Fibroblast of lung (primary cell): ENCODE measurements around the gene FSD1L. TPM values are rescaled to one million over a fixed set of nuclear protein-coding genes. Genes with fewer than 3 reads are reported as not detected.
A peak's percentile ranks its signal among the peaks of the same experiment; 100 is the strongest.

Source experiments
- DNase-seq, 2 donors: peaks; one replicate each; pipeline versions ENCODE4 v3.0.0 to v3.0.0-alpha.2; 2010; ENCODE audit warnings: low read depth in 2 of 2
- H2AFZ ChIP-seq: 2 replicates; pipeline ENCODE4 v1.5.1; 2012; ENCODE audit warnings: low read length, control low read depth, inconsistent platforms
- H3K27ac ChIP-seq: 2 replicates; pipeline ENCODE4 v1.5.1; 2011; ENCODE audit warnings: low read length, control low read depth; ENCODE audit not compliant: insufficient read depth
- H3K27me3 ChIP-seq: 2 replicates; pipeline ENCODE4 v1.5.1; 2011; ENCODE audit warnings: mild to moderate bottlenecking, low read length; ENCODE audit not compliant: control insufficient read depth, insufficient read depth
- H3K36me3 ChIP-seq: 2 replicates; pipeline ENCODE4 v1.5.1; 2011; ENCODE audit warnings: low read length; ENCODE audit not compliant: control insufficient read depth, insufficient read depth
- H3K4me1 ChIP-seq: 2 replicates; pipeline ENCODE4 v1.5.1; 2011; ENCODE audit warnings: low read length; ENCODE audit not compliant: control insufficient read depth, insufficient read depth; ENCODE audit errors: extremely low read depth
- H3K4me2 ChIP-seq: 2 replicates; pipeline ENCODE4 v1.5.1; 2011; ENCODE audit warnings: low read length, control low read depth; ENCODE audit not compliant: insufficient read depth; ENCODE audit errors: extremely low read depth
- H3K4me3 ChIP-seq, 4 experiments: fragments of 200-600 bp in 1 of 4; sonication (generic) in 1 of 4; replicated peaks in 1 of 4; 2 replicates each; pipeline ENCODE4 v1.5.1; 2011 to 2016; ENCODE audit warnings: low read length in 4 of 4, low read depth in 3 of 4, mild to moderate bottlenecking in 3 of 4, control low read depth in 2 of 4, inconsistent platforms in 1 of 4, mixed read lengths in 1 of 4; ENCODE audit not compliant: insufficient read depth in 1 of 4; ENCODE audit errors: control extremely low read depth in 1 of 4
- H3K79me2 ChIP-seq: 2 replicates; pipeline ENCODE4 v1.5.1; 2012; ENCODE audit warnings: mild to moderate bottlenecking, low read length, inconsistent platforms; ENCODE audit not compliant: control insufficient read depth, insufficient read depth
- H3K9ac ChIP-seq: 2 replicates; pipeline ENCODE4 v1.5.1; 2011; ENCODE audit warnings: mild to moderate bottlenecking, low read length, control low read depth; ENCODE audit not compliant: insufficient read depth
- H3K9me3 ChIP-seq: 2 replicates; pipeline ENCODE4 v1.5.1; 2012; ENCODE audit warnings: low read depth, low read length; ENCODE audit not compliant: control insufficient read depth, insufficient read depth
- H4K20me1 ChIP-seq: 2 replicates; pipeline ENCODE4 v1.5.1; 2011; ENCODE audit warnings: low read length; ENCODE audit not compliant: control insufficient read depth, insufficient read depth; ENCODE audit errors: extremely low read depth
- CTCF ChIP-seq, 2 donors: IDR thresholded peaks in 1 of 2; conservative IDR thresholded peaks in 1 of 2; 1 replicate in 1 of 2; 2 replicates in 1 of 2; pipeline ENCODE4 v1.5.1; 2011 to 2012; ENCODE audit warnings: low read length in 2 of 2, control low read depth in 1 of 2, inconsistent platforms in 1 of 2, low read depth in 1 of 2, mild to moderate bottlenecking in 1 of 2
- EZH2 ChIP-seq: IDR thresholded peaks from 2 replicates; pipeline ENCODE4 v1.5.1; 2012; ENCODE audit warnings: low read length, control low read depth, mild to moderate bottlenecking; ENCODE audit errors: missing control alignments
- polyA plus RNA-seq, 2 donors: library from polyadenylated mRNA; depleted of rRNA in 1 of 2; stranded (reverse) in 1 of 2; unstranded in 1 of 2; fragments of >200 nt; gene quantifications; 2 replicates each; pipeline ENCODE4 v1.2.1, GENCODE V29; 2011 to 2012; ENCODE audit warnings: missing spikeins in 1 of 2
- total RNA-seq: library from RNA; depleted of rRNA; stranded (reverse); fragments of >200 nt; gene quantifications from 2 replicates; pipeline ENCODE4 v1.2.1, GENCODE V29; 2014

The FSD1L gene
- total and polyA plus RNA-seq, 2 donors (not counting 1 experiment from before 2014, with no cell fraction given): 4.0 to 6.1 TPM

GRCh38 chr9:105501414-105501813 lies 53.6 kb downstream of the FSD1L start:
- Histone ChIP-seq H3K4me2 (no peak overlapping the region), H3K9ac (no peak overlapping the region), H4K20me1 (no peaks in the 10 kb centered on the region), H3K27me3 (no peaks in the 10 kb centered on the region), H3K4me1 (no peaks in the 10 kb centered on the region), H2AFZ (no peak overlapping the region), H3K79me2 (peaks cover 2% of the 10 kb centered on the region), H3K27ac (no peak overlapping the region), H3K36me3 (peaks cover 1% of the 10 kb centered on the region), H3K4me3 (no peak overlapping the region), H3K9me3 (no peaks in the 10 kb centered on the region)
- TF ChIP-seq CTCF (conservative IDR thresholded peaks at IDR 0.05 in 1 of 2, IDR thresholded peaks at IDR 0.05 in 1 of 2; ENCODE audit: low read depth in 1 of 2, low read length in 2 of 2) (no peak), EZH2 (no peak)
- no peak for DNase-seq

DNA sequence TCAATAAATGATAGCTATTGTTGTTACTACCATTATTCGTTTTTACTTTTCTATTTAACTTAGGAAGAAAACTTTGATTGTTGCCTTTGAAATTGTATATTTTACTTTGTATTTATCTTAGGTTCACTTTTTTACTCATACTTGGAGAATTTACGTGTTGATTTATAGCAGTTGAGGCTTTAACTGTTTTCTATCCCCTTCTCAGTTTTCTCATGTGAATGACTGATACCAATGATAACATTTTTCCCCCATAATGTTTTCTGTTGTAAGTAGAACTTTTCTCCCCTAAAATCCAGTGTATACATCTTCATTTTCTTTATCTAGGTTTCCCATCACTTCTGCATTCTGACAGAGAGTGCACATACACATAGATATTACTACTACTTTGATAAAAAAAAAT lies 54.4 kb downstream of the FSD1L start:
- Histone ChIP-seq H3K79me2 (peaks cover 2% of the 10 kb centered on the region), H2AFZ (no peak overlapping the region), H3K27me3 (no peaks in the 10 kb centered on the region), H3K9me3 (no peaks in the 10 kb centered on the region), H3K27ac (no peak overlapping the region), H3K36me3 (peaks cover 1% of the 10 kb centered on the region), H4K20me1 (no peaks in the 10 kb centered on the region), H3K4me3 (no peak overlapping the region), H3K4me2 (no peak overlapping the region), H3K9ac (no peak overlapping the region), H3K4me1 (no peaks in the 10 kb centered on the region)
- DNase-seq: no peak
- no peak for TF ChIP-seq EZH2
- no peak for TF ChIP-seq CTCF (conservative IDR thresholded peaks at IDR 0.05 in 1 of 2, IDR thresholded peaks at IDR 0.05 in 1 of 2; ENCODE audit: low read depth in 1 of 2, low read length in 2 of 2)

DNA sequence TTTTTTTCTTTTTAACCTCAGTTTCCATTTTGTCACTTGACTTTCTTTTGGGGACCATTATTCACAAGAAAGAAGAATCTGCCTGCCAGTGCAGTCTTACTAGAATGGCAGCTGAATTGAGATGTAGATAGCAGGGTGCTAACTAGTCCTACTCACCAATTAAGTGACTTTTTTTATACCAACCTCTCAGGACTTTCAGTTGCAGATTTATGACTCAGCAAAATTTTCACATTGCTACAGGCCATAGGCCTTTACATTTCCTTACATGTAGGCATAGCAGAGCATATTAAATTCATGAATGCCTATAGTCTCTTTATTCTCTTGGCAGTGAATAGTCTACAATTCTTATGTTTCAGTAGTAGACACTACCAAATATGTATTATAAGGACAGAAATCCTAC lies 56.0 kb downstream of the FSD1L start:
- Histone ChIP-seq H4K20me1 (no peaks in the 10 kb centered on the region), H2AFZ (no peak overlapping the region), H3K4me2 (no peak overlapping the region), H3K9ac (no peak overlapping the region), H3K4me3 (no peak overlapping the region), H3K9me3 (no peaks in the 10 kb centered on the region), H3K36me3 (peaks cover 1% of the 10 kb centered on the region), H3K27ac (no peak overlapping the region), H3K4me1 (no peaks in the 10 kb centered on the region), H3K27me3 (no peaks in the 10 kb centered on the region), H3K79me2 (no peaks in the 10 kb centered on the region)
- no peak for TF ChIP-seq EZH2
- no peak for TF ChIP-seq CTCF (conservative IDR thresholded peaks at IDR 0.05 in 1 of 2, IDR thresholded peaks at IDR 0.05 in 1 of 2; ENCODE audit: low read depth in 1 of 2, low read length in 2 of 2)
- DNase-seq: peak in 1 of 2 donors; percentile 31
